ENCODE results near the gene C2orf49. TPM values are rescaled to one million over a fixed set of nuclear protein-coding genes. Genes with fewer than 3 reads are reported as not detected.

Gene C2orf49
- total RNA-seq, 1 donor from 2014 or later, result 19.3 TPM

GRCh38 chr2:105378276-105378840, 41.0 kb downstream of the C2orf49 start:
- H3K27ac Mint-ChIP-seq (ENCODE audit: unreplicated experiment), result peak overlapping the region; percentile 15
- H3K9me3 Mint-ChIP-seq (ENCODE audit: unreplicated experiment), result no peaks in the 10 kb centered on the region
- TF ChIP-seq CTCF (IDR thresholded peaks at IDR 0.05), result no peak
- H3K36me3 Mint-ChIP-seq (ENCODE audit: unreplicated experiment), result peaks cover 63% of the 10 kb centered on the region
- DNase-seq (ENCODE audit: extremely low spot score, unreplicated experiment), result no peak
- H3K27me3 Mint-ChIP-seq (ENCODE audit: unreplicated experiment), result no peaks in the 10 kb centered on the region
- no peak overlapping the region for H3K4me3 Mint-ChIP-seq (ENCODE audit: unreplicated experiment)
- H3K4me1 Mint-ChIP-seq (ENCODE audit: unreplicated experiment), result peaks cover 86% of the 10 kb centered on the region

- Mint-ChIP-seq H3K4me3 (ENCODE audit: unreplicated experiment) (no peak overlapping the region), H3K9me3 (ENCODE audit: unreplicated experiment) (no peaks in the 10 kb centered on the region), H3K27ac (ENCODE audit: unreplicated experiment) (peak overlapping the region; percentile 15), H3K4me1 (ENCODE audit: unreplicated experiment) (peaks cover 80% of the 10 kb centered on the region), H3K36me3 (ENCODE audit: unreplicated experiment) (peaks cover 63% of the 10 kb centered on the region), H3K27me3 (ENCODE audit: unreplicated experiment) (no peaks in the 10 kb centered on the region)
- DNase-seq (ENCODE audit: extremely low spot score, unreplicated experiment), result no peak
- TF ChIP-seq CTCF (IDR thresholded peaks at IDR 0.05), result no peak
Measured at GRCh38 chr2:105378921-105379383, 41.6 kb downstream of the C2orf49 start.

- Mint-ChIP-seq H3K4me3 (ENCODE audit: unreplicated experiment) (no peak overlapping the region), H3K27ac (ENCODE audit: unreplicated experiment) (peak overlapping the region; percentile 86), H3K9me3 (ENCODE audit: unreplicated experiment) (no peaks in the 10 kb centered on the region), H3K36me3 (ENCODE audit: unreplicated experiment) (peaks cover 68% of the 10 kb centered on the region), H3K4me1 (ENCODE audit: unreplicated experiment) (peaks cover 72% of the 10 kb centered on the region), H3K27me3 (ENCODE audit: unreplicated experiment) (no peaks in the 10 kb centered on the region)
- DNase-seq (ENCODE audit: extremely low spot score, unreplicated experiment), result no peak
- no peak for TF ChIP-seq CTCF (IDR thresholded peaks at IDR 0.05)
Measured at GRCh38 chr2:105379741-105380186, 42.4 kb downstream of the C2orf49 start.

- H3K9me3 Mint-ChIP-seq (ENCODE audit: unreplicated experiment), result no peaks in the 10 kb centered on the region
- no peak for TF ChIP-seq CTCF (IDR thresholded peaks at IDR 0.05)
- H3K4me1 Mint-ChIP-seq (ENCODE audit: unreplicated experiment), result peaks cover 64% of the 10 kb centered on the region
- H3K4me3 Mint-ChIP-seq (ENCODE audit: unreplicated experiment), result no peak overlapping the region
- no peaks in the 10 kb centered on the region for H3K27me3 Mint-ChIP-seq (ENCODE audit: unreplicated experiment)
- no peak for DNase-seq (ENCODE audit: extremely low spot score, unreplicated experiment)
- peaks cover 72% of the 10 kb centered on the region for H3K36me3 Mint-ChIP-seq (ENCODE audit: unreplicated experiment)
- peak overlapping the region; percentile 86 for H3K27ac Mint-ChIP-seq (ENCODE audit: unreplicated experiment)
Measured at GRCh38 chr2:105380432-105381100, 43.2 kb downstream of the C2orf49 start.

- Mint-ChIP-seq H3K4me3 (ENCODE audit: unreplicated experiment) (no peak overlapping the region), H3K27me3 (ENCODE audit: unreplicated experiment) (no peaks in the 10 kb centered on the region), H3K9me3 (ENCODE audit: unreplicated experiment) (no peaks in the 10 kb centered on the region), H3K36me3 (ENCODE audit: unreplicated experiment) (peaks cover 70% of the 10 kb centered on the region), H3K27ac (ENCODE audit: unreplicated experiment) (peak overlapping the region; percentile 86), H3K4me1 (ENCODE audit: unreplicated experiment) (peaks cover 57% of the 10 kb centered on the region)
- TF ChIP-seq CTCF (IDR thresholded peaks at IDR 0.05), result no peak
- no peak for DNase-seq (ENCODE audit: extremely low spot score, unreplicated experiment)
Measured at GRCh38 chr2:105381101-105381668, 43.8 kb downstream of the C2orf49 start.
